ENCODE measurements around the gene FHOD3.

The FHOD3 gene

DNA sequence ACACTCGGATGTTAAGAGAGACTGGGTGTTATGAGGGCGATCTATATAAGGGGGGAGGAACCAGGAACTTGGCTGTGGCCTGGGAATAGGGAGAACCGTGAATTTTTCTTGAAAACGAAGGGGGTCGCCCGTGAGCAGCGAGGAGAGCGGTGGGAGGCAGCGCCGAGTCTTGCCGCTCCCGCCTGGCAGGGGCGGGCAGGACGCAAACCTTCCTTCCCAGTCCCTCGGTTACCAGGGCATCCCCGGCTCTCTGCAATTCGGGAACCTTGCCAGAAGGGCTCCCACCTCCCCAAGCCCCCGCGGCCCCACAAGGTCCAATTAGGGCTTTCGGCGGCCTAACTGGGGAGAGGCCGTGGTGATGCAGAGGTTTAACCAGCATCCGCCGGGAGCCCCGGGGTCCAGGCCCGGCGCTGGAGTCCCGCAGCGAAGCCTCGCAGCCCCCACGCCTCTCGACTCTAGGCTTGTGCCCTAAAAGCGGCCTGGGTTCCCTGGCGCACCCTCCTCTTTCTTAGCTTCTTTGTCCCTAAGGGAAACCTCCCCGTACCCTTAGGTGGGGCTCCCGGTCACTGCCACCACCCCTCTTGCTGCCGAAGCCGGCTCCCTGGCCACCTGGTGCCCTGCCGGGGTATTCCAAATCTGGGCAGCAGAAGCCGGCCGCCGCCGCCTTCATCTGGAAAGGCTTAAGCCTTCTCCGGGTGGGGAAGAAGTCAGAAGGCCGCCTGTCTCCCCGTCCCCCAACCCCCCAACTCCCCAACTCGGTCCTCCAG, 680 bp upstream of the FHOD3 start:
- no peak for DNase-seq (ENCODE audit: low spot score)

DNA sequence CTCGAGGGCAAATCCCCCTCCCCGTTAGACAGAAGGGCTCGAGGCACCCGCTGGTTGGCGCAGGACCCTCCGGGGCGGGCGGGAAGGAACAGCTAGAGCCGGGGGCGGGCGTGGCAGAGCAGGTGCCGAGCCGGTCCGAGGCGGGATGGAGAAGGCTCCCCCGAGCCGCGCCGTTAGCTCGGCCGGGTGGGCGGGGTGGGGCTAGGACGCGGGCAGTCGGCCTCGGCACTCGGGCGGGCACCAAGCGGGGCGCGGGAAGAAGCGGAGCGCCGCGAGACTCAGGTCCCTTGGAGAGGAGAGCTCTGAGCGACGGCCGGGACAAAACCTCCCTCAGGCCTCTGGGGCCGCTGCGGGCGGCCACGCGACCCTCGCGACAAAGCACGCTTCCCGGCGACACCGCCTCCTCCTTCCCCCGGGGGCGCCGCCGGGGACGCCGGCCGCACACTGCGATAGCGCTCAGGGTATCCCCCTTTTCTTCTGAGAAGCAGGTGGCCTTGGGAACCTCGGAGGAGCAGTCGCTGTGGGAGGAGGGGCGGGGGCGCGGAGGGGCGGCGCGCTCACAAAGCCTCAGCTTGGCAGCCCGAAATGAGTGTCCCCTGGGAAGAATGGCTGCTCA, 721 bp downstream of the FHOD3 start:
- DNase-seq (ENCODE audit: low spot score) = no peak

DNA sequence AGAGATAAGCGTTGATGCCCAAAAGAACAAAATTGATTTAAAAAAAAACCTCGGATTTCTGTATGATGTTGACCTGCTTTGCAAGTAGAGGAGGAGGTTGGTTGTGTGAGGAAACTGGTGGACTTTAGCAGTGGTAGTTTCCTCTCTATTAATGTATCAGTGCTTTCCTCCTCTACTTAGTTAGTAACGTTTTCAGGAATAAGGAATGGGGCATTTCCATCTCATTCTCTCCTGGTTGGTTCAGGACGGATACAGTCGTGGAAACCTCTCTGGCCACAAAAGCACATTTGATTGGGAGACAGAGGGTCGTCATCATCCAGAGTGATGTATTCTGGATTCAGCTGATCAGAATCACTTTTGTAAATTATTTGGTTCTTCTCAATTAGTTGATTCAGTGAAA, 1.5 kb downstream of the FHOD3 start:
- DNase-seq (ENCODE audit: low spot score) = no peak

DNA sequence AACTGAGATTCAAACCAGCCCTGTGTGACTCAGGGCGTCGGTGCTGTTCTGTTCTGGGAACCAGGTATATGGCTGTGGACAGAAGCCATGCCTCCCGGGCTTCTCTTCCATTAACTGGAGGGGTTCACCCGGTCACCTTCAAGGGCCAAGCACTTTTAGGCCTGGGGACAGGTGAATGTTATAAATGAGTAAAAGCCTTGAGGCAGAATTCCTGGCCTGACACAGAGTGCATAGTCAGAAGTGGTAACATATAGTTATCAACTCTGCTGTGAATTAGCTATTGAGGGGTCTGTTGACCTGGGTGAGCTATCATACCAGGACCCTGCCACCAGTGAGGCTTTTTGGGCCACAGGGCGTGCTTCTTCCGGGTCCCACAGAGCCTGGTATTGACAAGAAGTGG, 2.7 kb downstream of the FHOD3 start:
- no peak for DNase-seq (ENCODE audit: low spot score)

DNA sequence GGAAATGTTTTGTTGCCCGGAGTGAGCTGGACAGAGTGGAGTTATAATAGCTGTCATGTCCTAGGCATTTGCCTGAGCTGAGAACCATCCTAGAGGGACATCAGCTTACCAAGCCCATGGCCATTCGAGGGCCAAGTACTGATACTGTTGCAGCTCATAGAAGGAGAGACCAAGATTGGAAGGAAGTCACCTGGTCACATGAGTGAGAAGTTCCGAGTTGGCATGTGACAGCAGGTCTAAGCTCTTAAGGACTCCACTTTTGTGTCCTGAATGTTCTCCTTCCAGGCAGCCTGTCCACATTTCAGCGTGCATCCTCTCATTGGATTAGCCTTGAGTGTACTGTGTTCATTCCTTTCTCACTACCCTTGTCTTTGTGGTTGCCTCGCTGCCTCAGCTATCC, 4.4 kb downstream of the FHOD3 start:
- DNase-seq (ENCODE audit: low spot score) = no peak

DNA sequence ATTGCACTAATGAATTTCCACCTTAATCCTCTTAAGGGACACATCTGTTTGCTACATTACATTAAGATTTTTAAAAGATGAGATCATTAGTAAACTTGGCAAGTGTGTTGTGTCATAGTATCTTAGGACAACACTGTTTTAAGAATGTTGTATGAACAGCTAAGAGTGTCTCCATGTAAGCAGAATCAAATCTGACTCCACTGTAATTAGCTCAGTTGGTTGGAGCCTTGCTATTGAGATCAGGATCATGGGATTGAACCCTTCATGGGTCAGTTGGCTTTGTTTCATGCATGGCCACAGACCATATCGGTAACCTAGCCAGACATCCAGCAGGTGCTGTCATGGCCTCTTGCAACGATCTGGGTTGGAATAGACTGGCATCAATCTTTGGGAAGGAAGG, 5.2 kb downstream of the FHOD3 start:
- DNase-seq (ENCODE audit: low spot score) = no peak

DNA sequence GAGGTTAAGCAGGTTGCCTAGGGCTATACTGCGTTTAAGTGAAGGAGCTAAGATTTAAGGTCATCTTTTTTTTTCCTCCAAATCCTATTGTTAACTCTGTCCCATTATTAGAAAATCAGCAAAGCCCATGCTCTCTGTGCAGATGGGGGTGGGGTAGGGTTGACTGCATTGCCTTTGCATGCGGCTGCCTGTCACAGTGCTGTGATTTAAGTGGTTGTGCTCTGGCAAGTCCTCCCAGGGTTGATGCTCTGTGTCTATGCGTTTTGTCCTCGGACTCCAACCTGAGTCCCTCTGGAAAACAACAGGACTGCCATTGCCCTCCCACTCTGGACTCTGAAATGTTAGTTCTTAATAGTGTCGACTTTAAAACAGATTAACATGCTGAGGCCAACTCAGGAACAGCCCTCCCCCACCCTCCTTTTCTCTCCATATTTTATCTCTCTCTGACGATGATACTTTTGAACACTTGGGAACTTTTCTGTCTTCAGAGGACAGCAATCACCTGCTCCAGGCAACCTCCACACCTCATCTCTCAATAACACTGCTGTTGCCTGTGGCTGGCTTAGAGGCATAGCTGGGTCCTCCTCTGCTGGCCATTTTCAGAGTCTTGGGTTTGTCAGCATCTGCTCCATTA, 5.8 kb downstream of the FHOD3 start:
- DNase-seq (ENCODE audit: low spot score) = no peak

DNA sequence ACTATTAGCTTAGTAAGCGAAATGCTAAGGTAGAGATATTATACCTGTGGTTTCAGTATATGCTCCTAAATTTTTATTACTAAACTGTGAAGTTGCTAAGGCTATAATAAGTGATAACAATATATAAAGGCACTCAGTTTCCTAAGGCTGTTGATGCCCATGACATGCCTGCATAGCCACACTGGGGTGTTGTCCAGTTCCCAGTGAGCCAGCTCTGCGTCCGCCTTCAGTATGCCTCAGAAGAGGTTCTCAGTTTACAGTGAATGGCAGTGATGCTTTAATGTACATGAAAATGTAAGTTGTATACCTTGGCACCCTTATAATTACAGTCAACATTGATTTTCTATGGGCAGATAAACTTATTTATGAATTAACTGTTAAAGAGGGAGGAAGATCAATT, 7.2 kb downstream of the FHOD3 start:
- DNase-seq (ENCODE audit: low spot score) = no peak

DNA sequence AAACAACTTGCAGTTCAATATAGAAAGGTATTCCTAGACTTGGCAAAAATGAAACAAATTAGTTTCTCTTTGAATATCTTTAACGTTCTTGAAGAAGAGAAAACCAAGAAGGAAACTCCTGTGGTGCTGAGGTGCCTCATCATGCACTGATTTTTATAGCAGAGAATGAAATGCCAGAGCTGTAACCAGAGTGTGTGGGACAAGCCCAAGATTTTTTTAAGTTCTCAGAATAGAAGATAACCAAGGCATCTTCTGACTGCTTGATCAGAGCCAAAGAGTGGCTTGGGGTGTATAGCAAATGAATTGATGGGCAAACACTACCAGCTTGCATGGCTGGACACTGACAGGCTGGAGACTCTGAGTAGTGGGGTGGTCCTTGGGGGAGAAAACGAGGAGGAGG, 7.9 kb downstream of the FHOD3 start:
- DNase-seq (ENCODE audit: low spot score) = no peak

DNA sequence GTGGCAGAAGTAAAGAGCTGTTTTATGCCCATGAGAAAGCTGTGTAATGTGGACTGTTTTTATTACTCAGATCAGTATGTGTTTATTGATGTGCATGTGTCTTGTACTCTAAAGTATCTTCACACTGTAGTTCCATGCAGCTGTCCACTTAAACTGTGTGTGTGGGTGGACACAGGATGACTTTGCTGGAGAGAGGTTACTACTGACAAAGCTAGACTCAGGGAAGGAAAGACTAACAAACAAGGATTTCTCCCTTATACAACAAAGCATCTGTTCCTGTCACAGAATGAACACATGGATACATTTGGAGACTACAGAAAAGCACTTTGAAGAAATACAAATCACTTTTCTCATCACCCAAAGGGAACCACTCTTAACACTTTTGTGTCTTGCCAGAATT, 10.0 kb downstream of the FHOD3 start:
- DNase-seq (ENCODE audit: low spot score) = no peak

DNA sequence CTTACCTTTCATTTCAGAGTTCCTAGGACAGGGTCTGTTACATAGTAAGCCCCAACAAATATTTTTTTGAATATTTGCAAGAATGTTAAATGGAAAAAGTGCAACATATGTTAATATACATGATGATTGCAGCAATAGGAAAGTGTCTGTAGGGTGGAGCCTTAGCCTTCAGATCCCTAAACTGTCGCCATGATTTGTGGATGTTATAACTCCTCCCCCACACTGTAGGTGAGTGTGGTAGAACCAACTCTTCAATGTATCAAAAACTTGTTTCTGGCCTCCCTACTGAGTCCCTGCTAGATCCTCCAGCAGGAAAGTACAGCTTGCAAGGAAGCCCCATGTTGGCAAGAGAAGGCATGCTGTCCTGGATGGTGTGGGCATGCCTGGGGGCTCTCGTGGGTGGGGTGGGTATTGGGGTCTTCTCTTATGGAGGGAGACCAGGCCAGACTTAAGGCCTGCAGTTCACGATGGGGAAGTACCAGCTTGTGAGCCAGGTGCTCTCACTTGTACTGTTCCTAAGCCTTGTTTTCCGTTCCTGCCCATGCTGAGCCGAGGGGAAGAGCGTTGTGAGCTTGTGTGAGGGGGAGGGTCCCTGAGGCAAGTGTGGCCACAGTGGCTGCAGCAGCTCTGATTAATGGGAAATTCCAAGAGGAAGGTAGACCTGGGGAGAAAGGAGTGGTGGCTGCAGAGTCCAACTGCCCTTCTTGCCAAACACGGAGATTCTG, 11.4 kb downstream of the FHOD3 start:
- no peak for DNase-seq (ENCODE audit: low spot score)

DNA sequence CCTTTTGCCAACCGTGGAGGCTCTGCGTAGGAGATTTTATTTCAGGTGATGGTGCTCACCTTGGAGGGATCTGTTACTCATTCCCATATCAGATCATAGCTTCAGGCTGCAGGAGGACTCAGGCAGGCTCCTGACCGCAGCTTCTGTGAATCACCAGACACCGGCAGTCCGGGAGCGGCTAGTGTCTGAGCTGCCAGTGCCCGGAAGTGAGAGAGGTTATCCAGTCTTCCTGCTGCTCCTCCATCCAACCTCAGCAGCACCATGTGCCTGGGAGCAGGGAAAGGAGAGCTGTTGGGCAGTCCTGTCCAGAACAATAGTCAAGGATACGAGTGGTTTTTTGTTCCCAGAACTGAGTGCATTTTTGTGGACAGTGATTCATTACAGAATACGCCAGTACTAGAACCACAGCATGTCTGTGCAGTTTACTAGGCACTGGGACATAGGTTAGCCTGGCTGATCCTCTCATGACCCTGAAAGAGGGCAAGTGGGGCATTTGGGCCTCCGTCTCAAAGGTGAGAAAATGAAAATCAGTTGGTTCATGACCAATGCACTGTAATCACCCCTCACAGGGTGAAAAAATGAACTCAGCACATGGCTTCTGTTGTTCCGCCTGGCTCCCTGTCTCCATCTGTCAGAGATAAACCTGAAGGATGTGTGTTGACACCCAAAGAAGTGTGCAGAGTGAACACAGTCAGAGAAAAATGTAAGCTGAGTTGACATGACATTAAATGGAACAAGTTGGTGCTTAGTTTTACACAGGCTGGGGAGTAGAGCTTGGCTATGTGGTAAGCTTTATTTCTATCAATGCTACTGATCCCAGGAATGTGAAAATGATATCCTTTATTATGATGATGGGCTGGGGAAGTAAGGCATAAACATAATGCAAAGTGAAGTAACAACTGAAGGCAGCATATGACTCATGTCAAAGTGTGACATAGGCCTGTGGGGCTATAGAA, 12.2 kb downstream of the FHOD3 start:
- no peak for DNase-seq (ENCODE audit: low spot score)

DNA sequence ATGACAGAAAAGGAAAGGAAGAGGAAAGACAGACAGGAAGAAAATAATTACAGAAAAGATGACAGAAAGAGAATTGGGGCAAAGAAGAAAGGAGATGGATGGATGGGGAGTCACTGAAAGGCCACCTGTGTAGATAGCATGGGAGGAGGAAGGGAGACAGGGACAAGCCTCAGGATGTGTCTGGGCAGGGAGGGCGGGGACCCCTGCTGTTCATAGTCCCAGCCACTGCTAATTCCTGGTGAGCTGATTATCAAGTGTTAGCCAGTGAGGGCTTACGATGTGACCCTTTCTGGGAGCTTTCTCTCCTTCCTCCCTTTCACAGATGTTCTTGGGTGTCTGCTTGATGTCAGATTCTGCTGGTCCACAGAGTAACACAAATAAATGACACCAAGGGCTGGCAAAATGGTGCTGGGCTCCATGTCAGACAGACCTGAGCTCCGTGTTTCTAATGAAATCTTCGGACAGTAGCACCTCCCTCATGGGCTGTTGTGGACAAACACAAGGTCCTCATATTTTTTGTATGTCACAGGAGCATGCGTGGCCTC, 13.6 kb downstream of the FHOD3 start:
- no peak for DNase-seq (ENCODE audit: low spot score)

DNA sequence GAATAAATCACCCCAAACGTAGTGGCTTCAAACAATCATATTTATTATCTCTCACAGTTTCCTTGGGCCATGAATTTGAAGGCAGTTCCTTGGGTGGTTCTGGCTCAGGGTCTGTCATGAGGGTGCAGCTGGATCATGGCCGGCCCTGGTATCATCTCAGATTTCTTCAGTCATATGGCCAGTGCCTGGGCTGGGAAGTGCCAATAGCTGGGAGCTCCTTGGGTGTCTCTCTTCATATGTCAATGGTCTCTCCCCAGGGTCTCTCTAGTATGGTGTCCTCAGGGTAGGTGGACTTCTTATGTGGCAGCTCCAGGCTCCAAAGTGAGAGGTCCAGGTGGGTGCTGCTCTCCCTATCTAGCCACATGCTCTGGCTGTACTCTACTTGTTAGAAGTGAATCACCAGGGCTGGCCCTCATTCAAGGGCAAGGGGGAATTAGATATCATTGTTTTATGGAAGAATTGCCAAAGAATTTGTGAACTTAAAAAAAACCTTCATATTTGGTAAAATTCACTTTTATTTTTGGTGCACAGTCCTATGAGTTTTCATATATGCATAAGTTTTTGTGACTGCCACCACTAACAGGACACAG, 15.4 kb downstream of the FHOD3 start:
- no peak for DNase-seq (ENCODE audit: low spot score)

DNA sequence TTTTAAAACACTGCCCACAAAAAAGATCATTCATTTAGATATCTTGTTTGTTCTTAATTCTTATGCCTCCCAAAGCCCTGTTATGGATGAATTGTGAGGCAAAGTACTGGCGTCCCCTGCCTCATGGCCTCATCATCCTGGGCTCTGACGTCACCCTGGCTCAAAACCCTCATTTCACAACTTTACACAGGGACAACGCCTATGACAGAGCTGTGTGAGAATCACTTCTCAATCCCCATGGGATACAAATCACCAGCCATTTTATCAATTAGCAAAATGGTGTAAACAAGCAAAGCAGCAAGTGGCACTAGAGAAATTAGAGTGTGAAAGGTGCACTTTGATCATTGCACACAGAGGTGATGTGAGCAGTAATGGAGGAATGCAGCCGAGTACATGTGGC, 16.6 kb downstream of the FHOD3 start:
- no peak for DNase-seq (ENCODE audit: low spot score)

DNA sequence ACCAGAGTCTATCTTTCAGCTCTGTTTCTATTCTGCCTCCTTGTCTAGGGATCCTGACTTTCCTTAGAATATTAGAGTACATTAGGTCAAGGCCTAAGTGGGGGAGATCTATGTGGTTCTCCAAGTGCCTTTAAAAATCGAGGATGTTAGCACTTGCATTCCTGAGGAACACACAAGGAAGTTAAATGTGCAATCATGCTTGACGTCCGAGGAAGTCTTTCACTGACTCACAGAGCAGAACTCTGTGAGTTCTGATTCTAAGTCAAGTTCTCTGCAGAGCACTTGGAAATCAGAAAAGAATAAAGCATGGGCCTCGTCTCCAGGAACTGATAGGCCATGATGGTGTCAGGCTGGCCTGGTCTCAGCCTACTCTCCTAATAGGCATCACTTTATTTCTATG, 17.2 kb downstream of the FHOD3 start:
- DNase-seq (ENCODE audit: low spot score) = no peak

DNA sequence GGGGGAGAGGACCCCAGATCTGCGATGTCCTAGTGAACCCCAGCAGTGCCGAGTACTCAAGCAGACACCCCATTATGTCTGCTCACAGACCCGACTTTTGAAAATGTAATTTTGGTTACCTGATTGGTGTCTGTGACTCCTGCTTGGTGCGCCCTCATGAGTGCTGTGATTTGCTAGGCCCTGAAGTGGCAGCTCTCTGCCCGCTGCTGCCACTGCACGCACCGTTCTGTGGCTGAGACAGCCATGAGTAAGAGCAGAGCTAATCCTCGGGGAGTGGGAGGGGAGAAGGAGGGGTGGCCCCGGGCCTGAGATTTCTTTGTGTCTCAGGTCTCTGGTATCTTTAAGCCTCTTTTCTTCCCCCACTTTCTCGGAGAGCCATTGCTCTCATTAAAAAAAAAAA, 18.2 kb downstream of the FHOD3 start:
- DNase-seq (ENCODE audit: low spot score) = no peak

DNA sequence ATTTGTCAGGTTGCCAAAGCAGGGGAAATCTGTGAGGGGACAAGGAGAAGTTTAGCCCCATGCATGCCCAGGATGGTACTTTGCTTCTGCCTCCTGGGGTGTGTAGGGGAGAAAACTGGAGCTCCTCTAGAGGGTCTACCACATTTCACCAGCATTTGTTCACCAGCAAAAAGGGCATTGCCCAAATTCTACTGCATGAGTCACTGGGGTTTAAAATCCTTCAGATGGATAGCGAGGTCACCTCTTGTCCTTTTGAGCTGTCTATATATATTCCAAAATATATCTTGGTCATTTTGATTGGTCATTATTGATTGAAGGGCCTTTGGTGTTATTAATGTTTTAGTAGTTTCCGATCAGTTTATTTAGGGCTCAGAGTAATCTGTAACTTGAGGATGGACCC, 18.7 kb downstream of the FHOD3 start:
- DNase-seq (ENCODE audit: low spot score) = no peak

DNA sequence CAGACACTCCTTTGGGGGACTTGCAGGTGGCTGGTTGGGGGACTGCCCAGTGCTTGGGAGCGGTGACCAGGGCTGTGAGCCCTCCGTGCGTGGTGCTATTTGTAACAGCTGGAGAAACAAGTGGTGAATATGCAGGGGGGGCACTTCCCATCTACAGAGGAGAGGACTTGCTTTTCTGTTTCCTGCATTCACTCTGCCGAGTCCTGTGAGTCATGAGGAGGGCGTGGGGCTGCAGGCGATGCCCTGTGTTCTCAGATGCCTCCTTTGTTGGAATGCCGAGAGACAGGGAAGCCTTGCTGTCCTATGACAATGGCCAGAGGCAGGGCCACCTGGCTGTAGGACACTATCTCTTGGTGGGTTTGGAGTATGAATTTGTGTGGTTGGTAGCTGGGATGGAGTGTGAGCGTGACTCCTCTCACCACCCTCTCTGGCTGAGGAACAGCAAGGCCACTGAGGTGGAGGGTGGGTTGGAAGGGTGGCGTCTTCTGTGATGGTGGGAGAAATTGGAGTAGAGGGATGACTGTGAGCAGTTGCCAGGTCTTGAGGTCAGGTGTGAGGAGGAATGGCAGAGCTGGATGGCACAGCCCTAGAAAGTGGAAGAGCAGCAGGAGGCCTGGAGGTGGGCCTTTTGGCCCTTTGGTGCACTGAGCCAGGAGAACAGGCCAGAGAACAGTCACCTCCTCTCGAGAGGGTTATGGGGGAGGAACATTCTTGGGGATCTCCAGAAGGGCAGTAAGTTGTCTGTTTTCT, 24.3 kb downstream of the FHOD3 start:
- DNase-seq (ENCODE audit: low spot score) = no peak

DNA sequence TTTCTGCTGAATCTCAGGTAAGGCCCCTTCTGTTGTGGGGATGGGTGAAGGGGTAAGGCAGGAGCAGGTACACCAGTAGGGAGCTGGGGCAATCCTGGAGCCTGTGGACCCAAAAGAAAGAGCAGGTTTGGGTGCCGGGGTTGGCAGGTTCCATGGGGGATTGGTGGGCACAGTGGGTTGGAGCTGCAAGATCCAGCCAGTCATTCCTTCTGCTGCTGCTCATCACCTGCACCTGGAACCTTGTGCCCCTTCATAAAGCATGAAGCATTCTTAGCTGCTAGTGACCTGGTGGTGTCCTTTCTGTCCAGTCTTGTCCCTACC, 24.9 kb downstream of the FHOD3 start:
- DNase-seq (ENCODE audit: low spot score) = no peak

DNA sequence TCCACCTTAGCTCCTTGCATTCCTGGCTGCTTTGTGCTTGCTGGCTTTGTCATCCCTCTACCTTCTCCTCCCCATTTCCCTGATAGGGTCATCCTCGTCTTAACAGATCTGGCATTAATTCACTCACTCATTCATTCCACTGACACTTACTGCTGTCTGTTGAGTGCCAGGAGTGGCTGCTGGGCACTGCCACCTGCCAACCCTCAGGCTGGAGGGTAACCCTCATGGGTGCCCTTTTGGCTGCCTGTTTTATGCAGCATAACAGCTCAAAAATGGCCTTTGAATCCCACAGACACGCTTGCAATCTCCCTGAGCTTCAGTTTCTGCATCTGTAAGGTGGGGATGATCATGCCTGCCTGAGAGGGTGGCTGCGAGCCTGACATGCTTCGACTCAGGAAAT, 25.2 kb downstream of the FHOD3 start:
- no peak for DNase-seq (ENCODE audit: low spot score)
